NCI-H82 (cell line): ENCODE data around the gene EPX.

Experiments
- DNase-seq: peaks from one replicate; lab custom pipeline; 2025; lab: John Stamatoyannopoulos, UW

The EPX gene

GRCh38 chr17:58252141-58252540, 59.6 kb downstream of the EPX start:
- no peak for DNase-seq

- DNase-seq, result no peak
These were observed 60.6 kb downstream of the EPX start for GRCh38 chr17:58253082-58253481.
